NOMO-1 treated with DMSO at 0.1 percent for 48 hours (cell line): ENCODE results near the gene CHD2.
"Not testable (repeated sequence)": the region's sequence is repeated elsewhere in the genome, so short reads cannot be mapped to it uniquely, and the experiment has no call there.

ENCODE experiments used
- DNase-seq: peaks from one replicate; lab custom pipeline; 2025; ENCODE audit not compliant: unreplicated experiment; lab: John Stamatoyannopoulos, UW

Gene CHD2

GRCh38 chr15:93045191-93045785 is 145.2 kb downstream of the CHD2 start:
- no peak for DNase-seq

GRCh38 chr15:93046120-93046519 is 146.0 kb downstream of the CHD2 start:
- DNase-seq: no peak

GRCh38 chr15:93046721-93047120 is 146.6 kb downstream of the CHD2 start:
- no peak for DNase-seq

- peak; percentile 5 for DNase-seq
Measured at GRCh38 chr15:93047621-93048425, 147.7 kb downstream of the CHD2 start.

GRCh38 chr15:93048426-93048721 is 148.2 kb downstream of the CHD2 start:
- no peak for DNase-seq

GRCh38 chr15:93048759-93049161 is 148.6 kb downstream of the CHD2 start:
- no peak for DNase-seq

GRCh38 chr15:93049233-93049632 is 149.1 kb downstream of the CHD2 start:
- no peak for DNase-seq

- DNase-seq: no peak
Measured at GRCh38 chr15:93049914-93050578, 149.9 kb downstream of the CHD2 start.

GRCh38 chr15:93050648-93051047 is 150.5 kb downstream of the CHD2 start:
- DNase-seq: no peak

GRCh38 chr15:93051236-93052089 is 151.3 kb downstream of the CHD2 start:
- DNase-seq: no peak

- DNase-seq: no peak
Measured at GRCh38 chr15:93052090-93052879, 152.2 kb downstream of the CHD2 start.

GRCh38 chr15:93055211-93055610 is 155.1 kb downstream of the CHD2 start:
- no peak for DNase-seq

GRCh38 chr15:93056836-93057235 is 156.7 kb downstream of the CHD2 start:
- DNase-seq: no peak

- no peak for DNase-seq
Measured at GRCh38 chr15:93057618-93058017, 157.5 kb downstream of the CHD2 start.

GRCh38 chr15:93058128-93058527 is 158.0 kb downstream of the CHD2 start:
- no peak for DNase-seq

- no peak for DNase-seq
Measured at GRCh38 chr15:93058904-93059427, 158.8 kb downstream of the CHD2 start.

- DNase-seq: no peak
Measured at GRCh38 chr15:93059442-93059841, 159.3 kb downstream of the CHD2 start.

GRCh38 chr15:93060336-93061248 is 160.5 kb downstream of the CHD2 start:
- no peak for DNase-seq

GRCh38 chr15:93062628-93063261 is 162.6 kb downstream of the CHD2 start:
- not testable (repeated sequence) for DNase-seq
